Activated CD4-positive, alpha-beta memory T cell treated with anti-CD3 and anti-CD28 coated beads, Interleukin-2, amount 10 ng/mL, durations not matched to agents 7 days and 5 days (primary cell): ENCODE results near the gene TM9SF1. TPM values are rescaled to one million over a fixed set of nuclear protein-coding genes. Genes with fewer than 3 reads are reported as not detected.

Source experiments
- CTCF ChIA-PET: fragments of 350-600 bp; sonication (Branson Sonifier 250); formaldehyde crosslinking; loops from one replicate; lab custom pipeline; 2021; ENCODE audit warnings: antibody characterized with exemption, inconsistent platforms; lab: Charles Lee
- POLR2A ChIA-PET: fragments of 350-600 bp; sonication (Branson Sonifier 250); formaldehyde crosslinking; loops from one replicate; lab custom pipeline; 2021; ENCODE audit warnings: antibody characterized with exemption; lab: Charles Lee
- DNase-seq: peaks from one replicate; pipeline ENCODE4 v3.0.0-alpha.2; 2020
- H3K27ac Mint-ChIP-seq: one replicate; pipeline ENCODE4 v1.8.0; 2021; ENCODE audit warnings: mild to moderate bottlenecking, mixed read lengths
- H3K27me3 Mint-ChIP-seq: one replicate; pipeline ENCODE4 v1.8.0; 2021; ENCODE audit warnings: mixed read lengths
- H3K36me3 Mint-ChIP-seq: one replicate; pipeline ENCODE4 v1.8.0; 2021; ENCODE audit warnings: low read depth, mixed read lengths
- H3K4me1 Mint-ChIP-seq: one replicate; pipeline ENCODE4 v1.8.0; 2021; ENCODE audit warnings: mixed read lengths
- H3K4me3 Mint-ChIP-seq: one replicate; pipeline ENCODE4 v1.8.0; 2021; ENCODE audit warnings: mild to moderate bottlenecking, mixed read lengths
- H3K9me3 Mint-ChIP-seq: one replicate; pipeline ENCODE4 v1.8.0; 2021; ENCODE audit warnings: mixed read lengths
- total RNA-seq, 2 experiments: library from RNA; stranded (reverse); gene quantifications; one replicate each; pipeline ENCODE4 v1.2.3, GENCODE V29; 2021

Gene TM9SF1
- total RNA-seq, 2 experiments from 2014 or later: 30.8 to 35.1 TPM

- no peak for DNase-seq
- no peaks in the 10 kb centered on the region for H3K27me3 Mint-ChIP-seq
- ChIA-PET POLR2A (interaction anchor here (1.3 to 4.4 kb wide), 4 partner anchors 17 to 79 kb away, joined by 3 to 186 read pairs (median 14); partner anchors contain the start of genes CHMP4A, DCAF11, MDP1 and NRL), CTCF (no interaction called here)
- H3K4me1 Mint-ChIP-seq: peaks cover 71% of the 10 kb centered on the region
- H3K4me3 Mint-ChIP-seq: no peak overlapping the region
- peaks cover 55% of the 10 kb centered on the region for H3K36me3 Mint-ChIP-seq
- H3K9me3 Mint-ChIP-seq: no peaks in the 10 kb centered on the region
- H3K27ac Mint-ChIP-seq: peak overlapping the region; percentile 18
Measured at GRCh38 chr14:24192933-24193332, 2.3 kb downstream of the TM9SF1 start.

DNA sequence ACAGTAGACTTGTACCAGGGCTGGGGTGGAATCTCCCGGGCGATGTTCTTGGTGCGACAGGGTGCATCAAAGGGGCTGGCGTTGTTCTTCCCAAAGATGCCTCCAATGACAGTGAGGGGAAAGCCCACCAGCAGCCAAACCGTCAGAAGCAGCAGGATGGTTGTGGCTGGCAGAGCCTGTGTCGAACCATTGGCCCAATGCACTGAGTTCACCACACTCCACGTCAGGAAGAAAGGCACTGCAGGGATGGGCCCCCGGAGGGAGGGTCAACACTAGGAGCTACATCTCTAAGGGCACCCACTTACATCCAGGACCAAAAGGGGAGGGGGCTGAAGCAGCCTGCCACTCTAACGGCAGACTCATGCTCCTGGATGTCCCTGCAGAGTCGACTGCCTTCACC, 4.8 kb downstream of the TM9SF1 start:
- Mint-ChIP-seq H3K9me3 (no peaks in the 10 kb centered on the region), H3K36me3 (peaks cover 51% of the 10 kb centered on the region), H3K4me3 (no peak overlapping the region), H3K4me1 (peaks cover 73% of the 10 kb centered on the region), H3K27ac (peak overlapping the region; percentile 34), H3K27me3 (no peaks in the 10 kb centered on the region)
- ChIA-PET POLR2A (interaction anchor here (0.6 to 21.9 kb wide), 2 partner anchors 24 to 77 kb away, joined by 3 to 456 read pairs; partner anchors contain the start of genes IRF9 and REC8), CTCF (no interaction called here)
- no peak for DNase-seq

DNA sequence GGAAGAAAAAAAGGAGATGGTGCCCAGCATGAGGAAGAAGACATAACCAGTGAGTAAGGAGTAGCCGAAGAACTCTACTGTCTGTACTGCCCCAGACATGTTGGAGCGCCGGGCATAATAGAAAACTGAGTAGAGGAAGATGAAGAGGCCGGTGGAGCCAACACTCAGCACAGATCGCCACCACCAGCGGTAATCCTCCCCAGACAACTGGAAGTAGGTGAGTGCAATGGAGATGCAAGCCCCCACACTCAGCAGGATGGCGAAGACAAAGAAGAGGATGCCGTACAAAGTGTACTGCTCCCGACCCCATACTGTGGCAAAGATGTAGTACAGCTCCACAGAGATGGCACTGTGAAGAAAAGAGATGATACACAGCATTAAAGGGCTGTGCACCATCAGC, 5.8 kb downstream of the TM9SF1 start:
- H3K27ac Mint-ChIP-seq: no peak overlapping the region
- CTCF ChIA-PET: interaction anchor here (0.7 to 2.2 kb wide), 5 partner anchors 25 to 118 kb away, joined by 3 to 11 read pairs (median 7); partner anchors contain the start of genes CHMP4A, CIDEB, IRF9 and MDP1
- peaks cover 56% of the 10 kb centered on the region for H3K36me3 Mint-ChIP-seq
- no peak overlapping the region for H3K4me3 Mint-ChIP-seq
- no peaks in the 10 kb centered on the region for H3K27me3 Mint-ChIP-seq
- H3K4me1 Mint-ChIP-seq: peaks cover 66% of the 10 kb centered on the region
- POLR2A ChIA-PET: interaction anchor here (1.0 to 21.9 kb wide), 23 partner anchors 9 to 131 kb away, joined by 3 to 456 read pairs (median 6); partner anchors contain the start of genes CHMP4A, CIDEB, DCAF11 and DHRS1
- no peak for DNase-seq
- H3K9me3 Mint-ChIP-seq: no peaks in the 10 kb centered on the region

DNA sequence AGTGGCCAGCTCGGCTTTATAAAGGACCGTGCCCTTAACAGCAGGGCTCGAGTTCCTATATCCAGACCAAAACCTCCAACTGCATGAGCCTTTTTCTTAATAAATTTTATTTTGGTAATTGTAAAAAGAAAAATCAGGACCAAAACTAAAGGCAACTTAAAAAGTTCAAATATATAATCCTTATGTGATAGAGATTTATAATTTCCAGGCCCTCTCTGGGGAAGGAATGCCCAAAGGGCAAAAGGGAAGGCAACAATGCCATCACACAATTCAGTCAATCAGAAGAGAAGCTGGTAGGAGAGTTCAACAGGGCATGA, 6.2 kb downstream of the TM9SF1 start:
- no peak for DNase-seq
- ChIA-PET CTCF (interaction anchor here (0.7 to 2.2 kb wide), 5 partner anchors 26 to 119 kb away, joined by 3 to 11 read pairs (median 7); partner anchors contain the start of genes CHMP4A, CIDEB, IRF9 and MDP1), POLR2A (interaction anchor here (1.0 to 21.9 kb wide), 23 partner anchors 8 to 131 kb away, joined by 3 to 456 read pairs (median 6); partner anchors contain the start of genes CHMP4A, CIDEB, DCAF11 and DHRS1)
- Mint-ChIP-seq H3K36me3 (peaks cover 51% of the 10 kb centered on the region), H3K9me3 (no peaks in the 10 kb centered on the region), H3K27me3 (no peaks in the 10 kb centered on the region), H3K27ac (peak overlapping the region; percentile 79), H3K4me1 (peaks cover 62% of the 10 kb centered on the region), H3K4me3 (peak overlapping the region; percentile 81)

GRCh38 chr14:24188251-24189058, 6.8 kb downstream of the TM9SF1 start, which contains the start of gene IPO4:
TSS of gene IPO4 (minus strand) at chr14:24188816. CDS start at chr14:24188787, 29 bp downstream.
- peaks cover 59% of the 10 kb centered on the region for H3K4me1 Mint-ChIP-seq
- H3K36me3 Mint-ChIP-seq: peaks cover 52% of the 10 kb centered on the region
- H3K4me3 Mint-ChIP-seq: peak within 1 kb of the TSS; percentile 81
- peak within 1 kb of the TSS; percentile 79 for H3K27ac Mint-ChIP-seq
- H3K9me3 Mint-ChIP-seq: no peaks in the 10 kb centered on the region
- H3K27me3 Mint-ChIP-seq: no peaks in the 10 kb centered on the region
- peak; percentile 96 for DNase-seq
- CTCF ChIA-PET: interaction anchor here (0.7 to 2.2 kb wide), 6 partner anchors 26 to 120 kb away, joined by 3 to 11 read pairs (median 5); partner anchors contain the start of genes CHMP4A, CIDEB, IRF9 and MDP1
- POLR2A ChIA-PET: interaction anchor here (1.0 to 21.9 kb wide), 24 partner anchors 7 to 130 kb away, joined by 3 to 456 read pairs (median 6); partner anchors contain the start of genes CHMP4A, CIDEB, DCAF11 and DHRS1

DNA sequence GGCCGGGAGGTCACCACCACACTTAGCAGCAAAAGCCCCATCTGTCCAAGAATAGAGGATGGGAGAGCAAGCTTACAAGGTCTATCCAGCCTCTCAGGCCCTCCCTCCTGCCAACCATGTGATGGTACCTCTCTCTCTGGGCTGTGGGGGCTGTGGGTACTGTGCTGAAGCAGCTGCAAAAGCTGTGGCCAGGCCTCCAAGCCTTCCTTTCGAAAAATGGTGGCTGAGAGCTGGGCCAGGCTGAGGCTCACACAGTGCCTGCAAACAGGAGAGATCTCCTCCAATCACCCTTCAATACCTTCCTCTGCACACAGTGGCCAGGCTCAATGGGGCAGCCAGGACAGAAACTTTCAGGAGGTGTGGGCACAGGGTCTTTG, 7.7 kb downstream of the TM9SF1 start:
- Mint-ChIP-seq H3K36me3 (peaks cover 55% of the 10 kb centered on the region), H3K27me3 (no peaks in the 10 kb centered on the region), H3K27ac (peak overlapping the region; percentile 79), H3K9me3 (no peaks in the 10 kb centered on the region), H3K4me3 (peak overlapping the region; percentile 81), H3K4me1 (peaks cover 52% of the 10 kb centered on the region)
- ChIA-PET CTCF (interaction anchor here (0.7 to 1.6 kb wide), 2 partner anchors 120 to 244 kb away, joined by 3 read pairs; partner anchors contain the start of gene CIDEB), POLR2A (interaction anchor here (1.1 to 21.9 kb wide), 11 partner anchors 8 to 123 kb away, joined by 4 to 456 read pairs (median 18); partner anchors contain the start of genes CHMP4A, DCAF11, DHRS1 and IRF9)
- DNase-seq: no peak

DNA sequence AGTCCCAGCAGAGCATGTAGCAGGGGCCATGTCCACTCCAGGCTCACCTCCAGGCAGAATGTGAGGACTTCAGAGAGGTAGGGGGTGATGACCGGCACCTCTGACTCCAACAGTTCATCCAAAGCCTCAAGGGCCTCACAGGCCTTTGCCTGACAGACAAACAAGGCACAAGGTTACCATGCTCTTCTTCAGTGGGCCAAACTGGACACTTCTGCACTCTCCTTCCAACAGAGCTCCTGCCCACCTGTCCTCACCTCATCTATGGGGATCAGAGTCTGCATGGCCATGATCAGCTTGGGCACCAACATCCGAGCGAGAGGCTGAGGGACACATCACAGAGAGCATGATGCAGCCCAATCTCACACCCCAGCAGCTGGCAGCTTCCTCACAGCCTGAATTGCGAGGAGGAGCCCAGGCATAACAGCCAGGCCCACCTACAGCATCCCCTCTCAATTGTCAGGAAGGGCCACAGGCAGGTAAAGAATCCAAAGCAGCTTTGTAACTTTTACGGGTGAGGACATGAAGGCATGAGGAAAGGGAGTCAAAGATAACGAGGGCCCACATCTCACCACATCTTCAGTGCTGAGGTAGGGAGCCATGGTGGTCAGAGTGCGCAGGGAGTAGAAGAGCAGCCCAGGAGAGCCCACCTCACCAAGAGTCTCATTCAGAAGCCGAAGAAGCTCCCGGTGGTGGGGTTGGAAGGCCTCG, 8.3 kb downstream of the TM9SF1 start:
- ChIA-PET CTCF (interaction anchor here (0.7 to 1.6 kb wide), 3 partner anchors 26 to 245 kb away, joined by 3 read pairs; partner anchors contain the start of genes CIDEB and IRF9), POLR2A (interaction anchor here (1.1 to 21.9 kb wide), 9 partner anchors 8 to 123 kb away, joined by 5 to 456 read pairs (median 22); partner anchors contain the start of genes CHMP4A, DCAF11, IRF9 and LTB4R)
- peaks cover 48% of the 10 kb centered on the region for H3K4me1 Mint-ChIP-seq
- no peaks in the 10 kb centered on the region for H3K9me3 Mint-ChIP-seq
- H3K36me3 Mint-ChIP-seq: peaks cover 52% of the 10 kb centered on the region
- DNase-seq: no peak
- H3K27ac Mint-ChIP-seq: peak overlapping the region; percentile 13
- peak overlapping the region; percentile 81 for H3K4me3 Mint-ChIP-seq
- H3K27me3 Mint-ChIP-seq: no peaks in the 10 kb centered on the region

DNA sequence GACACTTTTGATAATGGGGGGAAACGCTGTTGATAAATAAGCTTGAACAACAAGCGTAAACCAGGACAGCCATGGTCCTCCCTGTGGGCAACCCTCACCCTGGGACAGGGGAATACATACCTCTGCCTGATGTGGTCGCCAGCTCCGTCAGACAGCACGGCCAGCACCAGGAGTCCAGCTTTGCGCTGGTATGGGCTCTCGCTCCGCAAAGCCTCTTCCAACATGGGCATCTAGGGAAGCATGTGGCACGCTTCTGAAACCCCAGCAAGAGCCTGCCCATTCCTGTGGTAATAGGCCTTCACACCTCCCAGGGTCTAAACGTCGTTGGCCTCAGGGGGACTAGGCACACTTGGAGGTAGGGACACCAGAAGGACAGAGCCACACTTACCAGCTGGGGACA, 9.5 kb downstream of the TM9SF1 start:
- Mint-ChIP-seq H3K27ac (no peak overlapping the region), H3K27me3 (no peaks in the 10 kb centered on the region), H3K36me3 (peaks cover 46% of the 10 kb centered on the region), H3K4me3 (no peak overlapping the region), H3K4me1 (peaks cover 38% of the 10 kb centered on the region), H3K9me3 (no peaks in the 10 kb centered on the region)
- ChIA-PET POLR2A (interaction anchor here (1.4 to 21.9 kb wide), 5 partner anchors 8 to 50 kb away, joined by 3 to 456 read pairs (median 22); partner anchors contain the start of genes IRF9, PSME1, PSME2 and REC8), CTCF (interaction anchor here (0.7 kb wide), 1 partner anchor 45 kb away, joined by 3 read pairs; the partner anchor contains the start of gene EMC9)
- no peak for DNase-seq

DNA sequence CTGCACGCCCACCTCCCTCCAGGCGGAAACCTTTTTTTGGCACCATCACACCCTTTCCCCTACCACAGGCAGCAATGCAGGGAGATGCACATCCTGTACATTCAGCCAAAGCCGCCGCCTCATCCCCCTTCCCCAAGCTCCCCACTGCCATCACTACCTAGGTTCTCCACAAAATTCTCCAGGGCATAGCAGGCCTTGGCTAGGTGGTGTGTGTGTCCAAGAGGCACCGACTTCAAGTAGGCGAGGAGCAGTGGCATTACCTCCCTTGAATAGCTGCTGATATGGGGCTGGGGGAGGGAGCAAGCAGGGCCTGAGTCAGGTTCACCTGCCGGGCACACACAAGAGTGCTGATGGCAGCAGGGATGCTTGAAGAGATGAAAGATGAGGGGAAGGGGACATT, 10.2 kb downstream of the TM9SF1 start:
- Mint-ChIP-seq H3K4me3 (no peak overlapping the region), H3K4me1 (peaks cover 33% of the 10 kb centered on the region), H3K27me3 (no peaks in the 10 kb centered on the region), H3K36me3 (peaks cover 47% of the 10 kb centered on the region), H3K27ac (no peak overlapping the region), H3K9me3 (no peaks in the 10 kb centered on the region)
- ChIA-PET CTCF (no interaction called here), POLR2A (interaction anchor here (1.4 to 21.9 kb wide), 5 partner anchors 8 to 49 kb away, joined by 3 to 456 read pairs (median 22); partner anchors contain the start of genes IRF9, PSME1, PSME2 and REC8)
- DNase-seq: no peak

DNA sequence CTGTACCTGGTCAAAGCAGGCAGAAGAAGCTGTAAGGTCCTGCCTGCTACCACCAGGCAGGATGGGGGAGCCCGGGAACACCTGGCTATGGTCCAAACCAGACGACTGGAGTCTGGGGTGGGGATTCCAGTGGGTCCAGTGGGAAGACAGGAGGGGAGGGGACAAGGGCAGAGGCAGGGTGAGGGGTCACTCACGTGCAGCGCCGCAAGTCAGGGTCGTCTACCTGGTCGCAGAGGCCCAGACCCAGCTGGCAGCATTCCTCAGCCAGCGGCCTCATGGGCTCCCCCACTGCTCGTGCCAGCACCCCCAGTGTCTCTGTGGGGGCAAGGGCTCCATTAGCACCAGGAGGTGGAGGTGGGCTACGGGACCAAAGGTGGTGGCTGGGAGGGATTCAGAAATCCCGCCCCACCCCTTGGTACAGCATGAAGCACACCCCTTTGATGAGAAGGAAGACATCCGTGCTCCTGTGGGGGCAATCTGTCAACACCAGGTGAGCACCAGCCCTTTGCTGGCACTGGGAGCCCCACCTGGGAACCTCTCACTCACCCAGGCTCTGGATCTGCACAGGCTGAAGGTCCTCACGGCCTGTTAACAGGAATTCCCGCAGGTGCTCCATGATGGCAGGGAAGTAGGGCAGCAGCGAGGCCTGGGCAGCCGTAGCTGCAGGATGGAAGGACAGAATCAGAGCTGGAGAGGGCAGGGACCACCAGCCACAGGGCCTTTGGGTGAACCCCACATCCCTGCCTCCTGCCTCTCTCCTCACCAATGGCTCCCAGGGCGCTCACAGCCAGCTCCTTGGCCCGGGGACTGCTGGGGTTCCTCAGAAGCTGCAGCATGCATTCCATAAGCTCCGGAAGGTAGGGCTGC, 10.9 kb downstream of the TM9SF1 start:
- H3K27me3 Mint-ChIP-seq: no peaks in the 10 kb centered on the region
- H3K36me3 Mint-ChIP-seq: peaks cover 50% of the 10 kb centered on the region
- ChIA-PET CTCF (no interaction called here), POLR2A (interaction anchor here (1.1 to 21.9 kb wide), 6 partner anchors 7 to 89 kb away, joined by 3 to 456 read pairs (median 14); partner anchors contain the start of genes IRF9, PSME2, REC8 and RNF31)
- H3K4me1 Mint-ChIP-seq: peaks cover 29% of the 10 kb centered on the region
- H3K4me3 Mint-ChIP-seq: no peak overlapping the region
- no peaks in the 10 kb centered on the region for H3K9me3 Mint-ChIP-seq
- H3K27ac Mint-ChIP-seq: no peak overlapping the region
- DNase-seq: no peak

DNA sequence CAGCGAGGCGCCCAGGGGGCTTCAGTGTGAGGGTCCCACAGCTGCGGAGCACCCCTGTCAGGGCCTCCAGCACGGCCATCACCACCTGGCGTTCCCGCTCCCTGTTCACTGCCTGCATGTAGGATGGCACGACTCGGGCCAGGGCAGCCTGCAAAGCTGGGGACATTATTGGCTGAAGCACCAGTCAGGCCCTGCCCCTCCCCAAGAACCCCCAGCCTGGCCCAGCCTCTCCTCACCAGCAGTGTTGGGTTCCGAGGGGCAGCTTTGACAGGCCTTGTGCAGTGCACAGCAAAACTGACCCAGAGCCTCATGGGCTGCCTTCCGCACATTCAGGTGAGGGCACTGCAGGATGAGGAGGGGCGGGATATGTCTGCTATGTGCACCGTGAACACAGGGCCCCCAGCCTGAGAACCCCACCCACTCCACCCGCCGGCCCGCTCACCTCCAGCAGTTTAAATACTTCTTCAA, 12.2 kb downstream of the TM9SF1 start:
- Mint-ChIP-seq H3K27ac (no peak overlapping the region), H3K36me3 (peaks cover 56% of the 10 kb centered on the region), H3K27me3 (no peaks in the 10 kb centered on the region), H3K4me3 (no peak overlapping the region), H3K9me3 (no peaks in the 10 kb centered on the region), H3K4me1 (peaks cover 17% of the 10 kb centered on the region)
- ChIA-PET POLR2A (interaction anchor here (1.2 to 21.9 kb wide), 3 partner anchors 13 to 68 kb away, joined by 4 to 456 read pairs (median 4); partner anchors contain the start of genes DCAF11, IRF9, NRL and REC8), CTCF (no interaction called here)
- no peak for DNase-seq
